ENCODE data around the gene MRPS12.
A peak's percentile ranks its signal among the peaks of the same experiment; 100 is the strongest.
"Not testable (repeated sequence)": the region's sequence is repeated elsewhere in the genome, so short reads cannot be mapped to it uniquely, and the experiment has no call there.

MRPS12 gene

GRCh38 chr19:38930776-38931520 lies at the start of gene MRPS12:
Gene MRPS12, plus strand, starts transcription at chr19:38930944. Its CDS starts 351 bp downstream, at chr19:38931295.
- peak; percentile 99 for DNase-seq

GRCh38 chr19:38883286-38883685 lies 47.5 kb upstream of the MRPS12 start:
- DNase-seq = no peak

GRCh38 chr19:38884691-38885090 lies 46.1 kb upstream of the MRPS12 start:
- DNase-seq = not testable (repeated sequence)

- no peak for DNase-seq
Observed at GRCh38 chr19:38888876-38889275, 41.9 kb upstream of the MRPS12 start.

GRCh38 chr19:38889803-38890202 lies 40.9 kb upstream of the MRPS12 start:
- no peak for DNase-seq

- DNase-seq = no peak
Observed at GRCh38 chr19:38890686-38891085, 40.1 kb upstream of the MRPS12 start.

- DNase-seq = no peak
Observed at GRCh38 chr19:38891771-38892170, 39.0 kb upstream of the MRPS12 start.

GRCh38 chr19:38892841-38893240 lies 37.9 kb upstream of the MRPS12 start:
- DNase-seq = no peak

GRCh38 chr19:38893341-38893771 lies 37.4 kb upstream of the MRPS12 start:
- DNase-seq = no peak

GRCh38 chr19:38894968-38895367 lies 35.8 kb upstream of the MRPS12 start:
- DNase-seq = no peak

- DNase-seq = no peak
Observed at GRCh38 chr19:38898788-38899446, 31.8 kb upstream of the MRPS12 start.

GRCh38 chr19:38899447-38900201 lies 31.1 kb upstream of the MRPS12 start, which contains the start of the genes NFKBIB and SIRT2:
Gene NFKBIB, plus strand, starts transcription at chr19:38899969. Its CDS starts 64 bp downstream, at chr19:38900033.
Gene SIRT2, minus strand, starts transcription at chr19:38899618. Its CDS starts 97 bp downstream, at chr19:38899521.
- peak; percentile 99 for DNase-seq

- no peak for DNase-seq
Observed at GRCh38 chr19:38900202-38900629, 30.5 kb upstream of the MRPS12 start.

- DNase-seq = no peak
Observed at GRCh38 chr19:38900743-38901190, 30.0 kb upstream of the MRPS12 start.

GRCh38 chr19:38901683-38902082 lies 29.1 kb upstream of the MRPS12 start:
- no peak for DNase-seq

- no peak for DNase-seq
Observed at GRCh38 chr19:38904581-38905539, 25.9 kb upstream of the MRPS12 start.

GRCh38 chr19:38905620-38906019 lies 25.1 kb upstream of the MRPS12 start:
- DNase-seq = no peak

GRCh38 chr19:38907227-38907626 lies 23.5 kb upstream of the MRPS12 start:
- no peak for DNase-seq

GRCh38 chr19:38907670-38908069 lies 23.1 kb upstream of the MRPS12 start:
- DNase-seq = no peak

GRCh38 chr19:38908911-38909310 lies 21.8 kb upstream of the MRPS12 start:
- no peak for DNase-seq

- DNase-seq = no peak
Observed at GRCh38 chr19:38910488-38910887, 20.3 kb upstream of the MRPS12 start.

GRCh38 chr19:38911388-38912001 lies 19.2 kb upstream of the MRPS12 start:
- no peak for DNase-seq

Measured in NCI-H1694 treated with DMSO at 0.1 percent for 48 hours (cell line).